Measurements from ENCODE around the gene ZNF74. TPM values are rescaled to one million over a fixed set of nuclear protein-coding genes. Genes with fewer than 3 reads are reported as not detected.
"Not testable (repeated sequence)": the region's sequence is repeated elsewhere in the genome, so short reads cannot be mapped to it uniquely, and the experiment has no call there.

The ZNF74 gene
- total RNA-seq, 1 experiment from 2014 or later = 34.3 TPM

GRCh38 chr22:20391222-20391621 is 2.7 kb upstream of the ZNF74 start:
- H2AK5ac ChIP-seq (ENCODE audit: insufficient read length, low read length) = no peak overlapping the region

GRCh38 chr22:20392365-20392881 is 1.5 kb upstream of the ZNF74 start:
- WGBS (ENCODE audit: extremely low coverage, insufficient read length, low lambda C conversion rate) = no CpG with 5 or more reads among the region's 53 CpGs
- H3K23me2 ChIP-seq (ENCODE audit: insufficient read length, low read depth, low read length, poor library complexity, severe bottlenecking); H3K9me3 ChIP-seq (ENCODE audit: control insufficient read depth, low read depth, low read length); H2BK15ac ChIP-seq (ENCODE audit: low read depth, low read length); H4K8ac ChIP-seq (replicated peaks; ENCODE audit: insufficient read length, low read depth, low read length); H3K9ac ChIP-seq (ENCODE audit: extremely low read depth, insufficient read length, low read length); H3T11ph ChIP-seq (ENCODE audit: low read length); H3K4me1 ChIP-seq (ENCODE audit: insufficient read depth, low read length); H3K27me3 Mint-ChIP-seq (ENCODE audit: low read depth); H2AFZ ChIP-seq (ENCODE audit: low read length); H3K27ac ChIP-seq (ENCODE audit: insufficient read length, low read depth, low read length); H3K56ac ChIP-seq (ENCODE audit: insufficient read length, low read depth, low read length); H3K27ac Mint-ChIP-seq; DNase-seq; H2BK5ac ChIP-seq (ENCODE audit: insufficient read length, low read length); H3K18ac ChIP-seq (ENCODE audit: insufficient read length, low read depth, low read length); H3K4ac ChIP-seq (ENCODE audit: low read depth, low read length); H3K79me2 ChIP-seq (ENCODE audit: insufficient read depth, low read length); H4K91ac ChIP-seq (ENCODE audit: insufficient read length, low read depth, low read length); H3K23ac ChIP-seq (ENCODE audit: insufficient read length, low read depth, low read length); H2BK12ac ChIP-seq (ENCODE audit: insufficient read length, low read depth, low read length); H4K20me1 ChIP-seq (ENCODE audit: control insufficient read depth, insufficient read depth, insufficient read length); H3K79me1 ChIP-seq (ENCODE audit: insufficient read depth, low read depth, low read length, poor library complexity, severe bottlenecking); H2AK5ac ChIP-seq (ENCODE audit: insufficient read length, low read length); H2BK20ac ChIP-seq (ENCODE audit: low read depth, low read length, poor library complexity, severe bottlenecking); H2BK120ac ChIP-seq (ENCODE audit: low read depth, low read length, poor library complexity, severe bottlenecking); H4K5ac ChIP-seq (ENCODE audit: insufficient read length, low read depth, low read length); H3K27me3 ChIP-seq (ENCODE audit: insufficient read depth, low read length); H3K4me3 Mint-ChIP-seq; H3K4me2 ChIP-seq (ENCODE audit: insufficient read depth, insufficient read length, low read length); H3K9me3 Mint-ChIP-seq; H3K14ac ChIP-seq (ENCODE audit: insufficient read depth, low read length): not testable (repeated sequence)
- H3K4me1 Mint-ChIP-seq = peaks cover 20 to 22% of the 10 kb centered on the region in 2 experiments
- peaks cover 3 to 18% (median 8%) of the 10 kb centered on the region in 3 experiments; a peak in 6 of 7 replicates for H3K36me3 Mint-ChIP-seq (ENCODE audit: insufficient read depth in 1 of 3, low read depth in 3 of 3)

More at GRCh38 chr22:20391222-20391621, 2.7 kb upstream of the ZNF74 start:
- Mint-ChIP-seq H3K4me3 (no peak overlapping the region), H3K9me3 (no peaks in the 10 kb centered on the region), H3K27ac (no peak overlapping the region), H3K27me3 (ENCODE audit: low read depth) (peaks cover 8% of the 10 kb centered on the region), H3K4me1 (peaks cover 17 to 20% of the 10 kb centered on the region in 2 experiments), H3K36me3 (ENCODE audit: insufficient read depth in 1 of 3, low read depth in 3 of 3) (peaks cover 0 to 8% (median 0%) of the 10 kb centered on the region in 3 experiments; a peak in 2 of 7 replicates)
- H3K27ac ChIP-seq (ENCODE audit: insufficient read length, low read depth, low read length) = no peak overlapping the region
- H4K91ac ChIP-seq (ENCODE audit: insufficient read length, low read depth, low read length) = no peak overlapping the region
- no peak overlapping the region for H3T11ph ChIP-seq (ENCODE audit: low read length)
- no peak overlapping the region for H2BK12ac ChIP-seq (ENCODE audit: insufficient read length, low read depth, low read length)
- peaks cover 5% of the 10 kb centered on the region; the same call in 1 of the 2 replicates for H3K79me2 ChIP-seq (ENCODE audit: insufficient read depth, low read length)
- H2BK15ac ChIP-seq (ENCODE audit: low read depth, low read length) = no peak overlapping the region
- peaks cover 8% of the 10 kb centered on the region; the same call in 1 of the 2 replicates for H3K4me1 ChIP-seq (ENCODE audit: insufficient read depth, low read length)
- H3K4me2 ChIP-seq (ENCODE audit: insufficient read depth, insufficient read length, low read length) = no peak overlapping the region
- no peak overlapping the region for H4K5ac ChIP-seq (ENCODE audit: insufficient read length, low read depth, low read length)
- peak; percentile 12 for DNase-seq
- H3K79me1 ChIP-seq (ENCODE audit: insufficient read depth, low read depth, low read length, poor library complexity, severe bottlenecking) = no peaks in the 10 kb centered on the region
- no peak overlapping the region for H3K4ac ChIP-seq (ENCODE audit: low read depth, low read length)
- H3K18ac ChIP-seq (ENCODE audit: insufficient read length, low read depth, low read length) = no peak overlapping the region
- H3K56ac ChIP-seq (ENCODE audit: insufficient read length, low read depth, low read length) = no peak overlapping the region
- H3K23me2 ChIP-seq (ENCODE audit: insufficient read length, low read depth, low read length, poor library complexity, severe bottlenecking) = peaks cover 4% of the 10 kb centered on the region
- TF ChIP-seq, protein P1, sequence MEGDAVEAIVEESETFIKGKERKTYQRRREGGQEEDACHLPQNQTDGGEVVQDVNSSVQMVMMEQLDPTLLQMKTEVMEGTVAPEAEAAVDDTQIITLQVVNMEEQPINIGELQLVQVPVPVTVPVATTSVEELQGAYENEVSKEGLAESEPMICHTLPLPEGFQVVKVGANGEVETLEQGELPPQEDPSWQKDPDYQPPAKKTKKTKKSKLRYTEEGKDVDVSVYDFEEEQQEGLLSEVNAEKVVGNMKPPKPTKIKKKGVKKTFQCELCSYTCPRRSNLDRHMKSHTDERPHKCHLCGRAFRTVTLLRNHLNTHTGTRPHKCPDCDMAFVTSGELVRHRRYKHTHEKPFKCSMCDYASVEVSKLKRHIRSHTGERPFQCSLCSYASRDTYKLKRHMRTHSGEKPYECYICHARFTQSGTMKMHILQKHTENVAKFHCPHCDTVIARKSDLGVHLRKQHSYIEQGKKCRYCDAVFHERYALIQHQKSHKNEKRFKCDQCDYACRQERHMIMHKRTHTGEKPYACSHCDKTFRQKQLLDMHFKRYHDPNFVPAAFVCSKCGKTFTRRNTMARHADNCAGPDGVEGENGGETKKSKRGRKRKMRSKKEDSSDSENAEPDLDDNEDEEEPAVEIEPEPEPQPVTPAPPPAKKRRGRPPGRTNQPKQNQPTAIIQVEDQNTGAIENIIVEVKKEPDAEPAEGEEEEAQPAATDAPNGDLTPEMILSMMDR (conservative IDR thresholded peaks at IDR 0.05) = no peak
- no peak overlapping the region for H3K23ac ChIP-seq (ENCODE audit: insufficient read length, low read depth, low read length)
- no peak overlapping the region for H4K8ac ChIP-seq (replicated peaks; ENCODE audit: insufficient read length, low read depth, low read length)
- H4K20me1 ChIP-seq (ENCODE audit: control insufficient read depth, insufficient read depth, insufficient read length) = no peaks in the 10 kb centered on the region
- H3K9ac ChIP-seq (ENCODE audit: extremely low read depth, insufficient read length, low read length) = no peak overlapping the region
- no peaks in the 10 kb centered on the region for H3K9me3 ChIP-seq (ENCODE audit: control insufficient read depth, low read depth, low read length)
- no peak overlapping the region for H2BK20ac ChIP-seq (ENCODE audit: low read depth, low read length, poor library complexity, severe bottlenecking)
- no peak overlapping the region for H3K14ac ChIP-seq (ENCODE audit: insufficient read depth, low read length)
- H2BK120ac ChIP-seq (ENCODE audit: low read depth, low read length, poor library complexity, severe bottlenecking) = no peak overlapping the region
- no peak overlapping the region for H2AFZ ChIP-seq (ENCODE audit: low read length)
- WGBS (ENCODE audit: extremely low coverage, insufficient read length, low lambda C conversion rate) = no CpG with 5 or more reads among the region's 4 CpGs
- no peak overlapping the region for H2BK5ac ChIP-seq (ENCODE audit: insufficient read length, low read length)
- no peaks in the 10 kb centered on the region for H3K27me3 ChIP-seq (ENCODE audit: insufficient read depth, low read length)

Measured in H9 (cell line).